Activated CD8-positive, alpha-beta T cell treated with anti-CD3 and anti-CD28 coated beads for 36 hours (primary cell): Measurements from ENCODE around the gene CFAP141. TPM values are rescaled to one million over a fixed set of nuclear protein-coding genes. Genes with fewer than 3 reads are reported as not detected.

ENCODE experiments used
- ATAC-seq: fragments of 200-7000 bp; cut with Tn5 transposase; one replicate; pipeline ENCODE4 v1.10.0; 2021; ENCODE audit warnings: mild to moderate bottlenecking, moderate library complexity
- CTCF ChIA-PET: fragments of 350-600 bp; sonication (Branson Sonifier 250); formaldehyde crosslinking; loops from one replicate; lab custom pipeline; 2021; ENCODE audit warnings: antibody characterized with exemption; lab: Charles Lee
- POLR2A ChIA-PET: fragments of 350-600 bp; sonication (Branson Sonifier 250); formaldehyde crosslinking; loops from one replicate; lab custom pipeline; 2021; ENCODE audit warnings: antibody characterized with exemption; lab: Charles Lee
- DNase-seq: peaks from one replicate; pipeline ENCODE4 v3.0.0-alpha.2; 2020
- H3K27ac Mint-ChIP-seq: one replicate; pipeline ENCODE4 v1.8.0; 2021; ENCODE audit warnings: mild to moderate bottlenecking, mixed read lengths
- H3K27me3 Mint-ChIP-seq: one replicate; pipeline ENCODE4 v1.8.0; 2021; ENCODE audit warnings: mixed read lengths
- H3K36me3 Mint-ChIP-seq: one replicate; pipeline ENCODE4 v1.8.0; 2021; ENCODE audit warnings: low read depth, mixed read lengths
- H3K4me1 Mint-ChIP-seq: one replicate; pipeline ENCODE4 v1.8.0; 2021; ENCODE audit warnings: low read depth, mixed read lengths
- H3K4me3 Mint-ChIP-seq: one replicate; pipeline ENCODE4 v1.8.0; 2021; ENCODE audit warnings: mild to moderate bottlenecking, moderate library complexity, mixed read lengths
- H3K9me3 Mint-ChIP-seq: one replicate; pipeline ENCODE4 v1.8.0; 2021; ENCODE audit warnings: mixed read lengths
- intact Hi-C: fragments of 100-400 bp; cut with micrococcal nuclease; formaldehyde crosslinking; loops from one replicate; pipeline ENCODE4 v1.10.0; 2022
- total RNA-seq, 2 experiments: library from RNA; stranded (reverse); gene quantifications; one replicate each; pipeline ENCODE4 v1.2.3, GENCODE V29; 2021
- TF ChIP-seq, protein P1 (sequence below): fragments of 200-600 bp; IDR thresholded peaks from one replicate; pipeline ENCODE4 v1.8.0; 2022; ENCODE audit warnings: antibody characterized with exemption, mild to moderate bottlenecking

CFAP141 gene
- total RNA-seq, 2 experiments from 2014 or later = not detected

- H3K9me3 Mint-ChIP-seq = no peaks in the 10 kb centered on the region
- H3K27ac Mint-ChIP-seq = peak overlapping the region; percentile 86
- H3K4me1 Mint-ChIP-seq = peaks cover 62% of the 10 kb centered on the region
- DNase-seq = no peak
- no peaks in the 10 kb centered on the region for H3K27me3 Mint-ChIP-seq
- ChIA-PET POLR2A (interaction anchor here (0.6 to 5.2 kb wide), 7 partner anchors 10 to 822 kb away, joined by 3 to 28 read pairs (median 6); partner anchors contain the start of gene RPS27), CTCF (interaction anchor here (1.1 kb wide), 2 partner anchors 9 to 20 kb away, joined by 3 read pairs; no protein-coding TSS in a partner anchor)
- TF ChIP-seq, protein P1, sequence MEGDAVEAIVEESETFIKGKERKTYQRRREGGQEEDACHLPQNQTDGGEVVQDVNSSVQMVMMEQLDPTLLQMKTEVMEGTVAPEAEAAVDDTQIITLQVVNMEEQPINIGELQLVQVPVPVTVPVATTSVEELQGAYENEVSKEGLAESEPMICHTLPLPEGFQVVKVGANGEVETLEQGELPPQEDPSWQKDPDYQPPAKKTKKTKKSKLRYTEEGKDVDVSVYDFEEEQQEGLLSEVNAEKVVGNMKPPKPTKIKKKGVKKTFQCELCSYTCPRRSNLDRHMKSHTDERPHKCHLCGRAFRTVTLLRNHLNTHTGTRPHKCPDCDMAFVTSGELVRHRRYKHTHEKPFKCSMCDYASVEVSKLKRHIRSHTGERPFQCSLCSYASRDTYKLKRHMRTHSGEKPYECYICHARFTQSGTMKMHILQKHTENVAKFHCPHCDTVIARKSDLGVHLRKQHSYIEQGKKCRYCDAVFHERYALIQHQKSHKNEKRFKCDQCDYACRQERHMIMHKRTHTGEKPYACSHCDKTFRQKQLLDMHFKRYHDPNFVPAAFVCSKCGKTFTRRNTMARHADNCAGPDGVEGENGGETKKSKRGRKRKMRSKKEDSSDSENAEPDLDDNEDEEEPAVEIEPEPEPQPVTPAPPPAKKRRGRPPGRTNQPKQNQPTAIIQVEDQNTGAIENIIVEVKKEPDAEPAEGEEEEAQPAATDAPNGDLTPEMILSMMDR = no peak
- intact Hi-C loops = no loop called here
- peaks cover 64% of the 10 kb centered on the region for H3K36me3 Mint-ChIP-seq
- H3K4me3 Mint-ChIP-seq = peak overlapping the region; percentile 97
- no peak for ATAC-seq
Measured at GRCh38 chr1:154178911-154179811, 27.0 kb downstream of the CFAP141 start.

DNA sequence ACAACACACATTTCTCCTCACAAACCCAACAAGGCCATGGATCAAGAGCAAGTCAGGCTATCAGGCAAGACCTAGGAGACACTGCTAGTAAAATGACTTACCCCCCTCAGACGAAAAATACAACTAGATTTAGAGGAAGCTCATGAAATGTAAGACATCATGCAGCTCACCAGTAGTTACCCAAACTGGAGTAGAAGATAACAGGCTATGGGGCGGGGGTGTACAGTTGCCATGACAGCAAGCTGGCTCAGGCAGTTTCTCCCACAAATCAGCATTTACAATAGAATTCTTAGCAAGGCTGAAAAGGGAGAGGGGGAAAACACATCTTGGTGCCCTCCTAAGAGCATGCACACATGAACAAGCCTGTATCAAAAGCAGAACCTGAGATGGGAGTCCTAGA is 28.1 kb downstream of the CFAP141 start:
- Mint-ChIP-seq H3K9me3 (no peaks in the 10 kb centered on the region), H3K4me1 (peaks cover 63% of the 10 kb centered on the region), H3K36me3 (peaks cover 65% of the 10 kb centered on the region), H3K27ac (peak overlapping the region; percentile 44), H3K4me3 (peak overlapping the region; percentile 3), H3K27me3 (no peaks in the 10 kb centered on the region)
- ATAC-seq (no peak), DNase-seq (peak; percentile 45)
- POLR2A ChIA-PET = interaction anchor here (0.8 to 2.8 kb wide), 6 partner anchors 10 to 823 kb away, joined by 3 to 9 read pairs (median 4); partner anchors contain the start of gene RPS27
- TF ChIP-seq, protein P1 = no peak
- intact Hi-C loops = no loop called here
- CTCF ChIA-PET = interaction anchor here (0.7 to 1.7 kb wide), 4 partner anchors 8 to 96 kb away, joined by 3 read pairs; no protein-coding TSS in a partner anchor

- peaks cover 71% of the 10 kb centered on the region for H3K36me3 Mint-ChIP-seq
- peak overlapping the region; percentile 45 for H3K27ac Mint-ChIP-seq
- POLR2A ChIA-PET = interaction anchor here (2.8 kb wide), 1 partner anchor 185 kb away, joined by 9 read pairs; the partner anchor contains the start of gene RPS27
- no peaks in the 10 kb centered on the region for H3K9me3 Mint-ChIP-seq
- H3K4me1 Mint-ChIP-seq = peaks cover 74% of the 10 kb centered on the region
- ATAC-seq (no peak), DNase-seq (no peak)
- TF ChIP-seq, protein P1 = no peak
- no peaks in the 10 kb centered on the region for H3K27me3 Mint-ChIP-seq
- CTCF ChIA-PET = interaction anchor here (0.9 to 1.6 kb wide), 3 partner anchors 31 to 371 kb away, joined by 3 to 5 read pairs (median 3); no protein-coding TSS in a partner anchor
- intact Hi-C loops = no loop called here
- no peak overlapping the region for H3K4me3 Mint-ChIP-seq
Measured at GRCh38 chr1:154176337-154176736, 29.8 kb downstream of the CFAP141 start.

DNA sequence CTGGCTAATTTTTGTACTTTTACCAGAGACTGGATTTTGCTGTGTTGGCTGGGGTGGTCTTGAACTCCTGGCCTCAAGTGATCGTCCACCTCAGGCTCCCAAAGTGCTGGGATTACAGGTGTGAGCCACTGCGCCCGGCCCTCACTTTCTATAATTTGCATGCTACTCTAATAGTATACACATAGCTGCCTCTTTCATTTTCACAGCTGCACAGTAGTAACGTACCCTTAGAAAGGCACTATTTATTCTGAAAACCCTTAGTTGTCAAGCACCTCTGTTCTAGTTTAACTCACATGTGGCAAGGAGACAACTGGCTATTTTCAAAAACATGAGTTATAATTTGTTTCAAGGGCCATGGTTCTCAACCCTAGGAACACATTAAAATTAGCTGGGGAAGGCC is 31.5 kb downstream of the CFAP141 start:
- intact Hi-C loops = no loop called here
- peaks cover 75% of the 10 kb centered on the region for H3K4me1 Mint-ChIP-seq
- POLR2A ChIA-PET = interaction anchor here (1.4 to 2.2 kb wide), 2 partner anchors 15 to 30 kb away, joined by 3 to 6 read pairs; no protein-coding TSS in a partner anchor

More for the DNA sequence above, 31.5 kb downstream of the CFAP141 start:
- H3K9me3 Mint-ChIP-seq = no peaks in the 10 kb centered on the region
- TF ChIP-seq, protein P1 = no peak
- ATAC-seq (no peak), DNase-seq (no peak)
- H3K27me3 Mint-ChIP-seq = no peaks in the 10 kb centered on the region
- H3K27ac Mint-ChIP-seq = no peak overlapping the region
- H3K36me3 Mint-ChIP-seq = peaks cover 73% of the 10 kb centered on the region
- CTCF ChIA-PET = interaction anchor here (1.1 kb wide), 1 partner anchor 17 kb away, joined by 4 read pairs; no protein-coding TSS in a partner anchor
- no peak overlapping the region for H3K4me3 Mint-ChIP-seq
